Lung (tissue), 12 donors: ENCODE results near the gene KRT4. TPM values are rescaled to one million over a fixed set of nuclear protein-coding genes. Genes with fewer than 3 reads are reported as not detected.

Experiments
- ATAC-seq: fragments of 200-7000 bp; cut with Tn5 transposase; one replicate; pipeline ENCODE4 v1.9.1; 2020; ENCODE audit warnings: moderate number of reproducible peaks; ENCODE audit not compliant: insufficient read depth, low FRiP score
- DNase-seq, 3 donors: peaks; one replicate each; pipeline ENCODE4 v3.0.0-alpha.2; 2013 to 2017
- H3K27ac ChIP-seq, 2 donors: one replicate each; pipeline ENCODE4 v1.5.1; 2013; ENCODE audit warnings: mild to moderate bottlenecking in 2 of 2, moderate library complexity in 2 of 2, control low read depth in 1 of 2, inconsistent platforms in 1 of 2, low read depth in 1 of 2, low read length in 1 of 2
- H3K27me3 ChIP-seq, 3 donors: one replicate each; pipeline ENCODE4 v1.5.1; 2013; ENCODE audit warnings: low read length in 2 of 3; ENCODE audit not compliant: control insufficient read depth in 3 of 3, insufficient read depth in 3 of 3
- H3K36me3 ChIP-seq, 4 donors: one replicate each; pipeline ENCODE4 v1.5.1; 2013; ENCODE audit warnings: low read length in 4 of 4, mild to moderate bottlenecking in 1 of 4, moderate library complexity in 1 of 4; ENCODE audit not compliant: control insufficient read depth in 4 of 4, insufficient read depth in 4 of 4
- H3K4me1 ChIP-seq, 5 donors: one replicate each; pipeline ENCODE4 v1.5.1; 2013; ENCODE audit warnings: low read length in 5 of 5, mild to moderate bottlenecking in 2 of 5, moderate library complexity in 1 of 5; ENCODE audit not compliant: control insufficient read depth in 5 of 5, insufficient read depth in 5 of 5
- H3K4me3 ChIP-seq: one replicate; pipeline ENCODE4 v1.5.1; 2013; ENCODE audit warnings: mild to moderate bottlenecking, control low read depth, moderate library complexity
- H3K9ac ChIP-seq, 2 donors: one replicate each; pipeline ENCODE4 v1.5.1; 2013; ENCODE audit warnings: low read length in 2 of 2, control low read depth in 1 of 2; ENCODE audit not compliant: insufficient read depth in 1 of 2
- H3K9me3 ChIP-seq, 4 donors: one replicate each; pipeline ENCODE4 v1.5.1; 2013; ENCODE audit warnings: low read length in 3 of 4, mild to moderate bottlenecking in 1 of 4, moderate library complexity in 1 of 4; ENCODE audit not compliant: control insufficient read depth in 4 of 4, insufficient read depth in 3 of 4
- CTCF ChIP-seq: IDR thresholded peaks from 2 replicates; pipeline ENCODE4 v1.5.1; 2012; ENCODE audit warnings: mild to moderate bottlenecking; ENCODE audit errors: control extremely low read depth, extremely low read depth
- WGBS, 2 donors: extraction: QIAGEN DNeasy Blood & Tissue Kit; methylation state at CpG; one replicate each; pipeline ENCODE4 v1.1.7; 2013; 5-methylcytosine and 5-hydroxymethylcytosine counted together
- polyA plus RNA-seq, 2 donors: library from polyadenylated mRNA; stranded (reverse); fragments of 200-250 nt; gene quantifications; one replicate each; pipeline ENCODE4 v1.2.1, GENCODE V29; 2013
- total RNA-seq, 2 donors: library from RNA; depleted of rRNA in 1 of 2; stranded (reverse); fragments of >200 nt in 1 of 2; gene quantifications; one replicate each; pipeline ENCODE4 v1.2.1, GENCODE V29; 2014 to 2021
- donor health status: control.
- donor health status: control.
- donor health status: Bipolar disorder and iron deficiency.
- donor health status: healthy.
- donor health status: DM: yes; HTN: yes; CAD: no.

KRT4 gene
- total and polyA plus RNA-seq, 4 donors, result 1.3 to 7.7 (median 3.4) TPM

DNA sequence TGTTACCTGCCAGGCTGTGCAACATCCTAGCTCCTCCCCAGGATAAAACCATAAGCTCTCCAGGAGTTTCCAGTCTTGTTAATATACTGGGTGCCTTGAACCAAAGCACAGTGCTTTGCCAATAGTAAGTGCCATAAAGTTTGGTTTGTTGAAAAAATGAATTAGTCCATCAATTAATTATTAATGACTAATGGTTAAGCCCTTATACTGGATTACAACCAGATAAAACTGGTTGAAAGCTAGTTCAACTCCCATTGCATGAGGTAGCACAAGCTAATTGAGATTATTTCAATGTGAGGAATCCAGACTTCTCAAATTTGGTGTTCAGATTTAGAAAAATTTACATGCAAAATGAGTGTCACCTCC, 16.4 kb downstream of the KRT4 start:
- Histone ChIP-seq H3K9me3 (no peaks in the 10 kb centered on the region), H3K36me3 (no peaks in the 10 kb centered on the region), H3K4me1 (peaks cover 0 to 8% (median 0%) of the 10 kb centered on the region in 5 donors), H3K9ac (no peak overlapping the region), H3K27me3 (peaks cover 0 to 18% (median 9%) of the 10 kb centered on the region in 3 donors), H3K27ac (no peak overlapping the region), H3K4me3 (no peak overlapping the region)
- TF ChIP-seq CTCF, result no peak
- DNase-seq (no peak), ATAC-seq (no peak)

- DNase-seq, result no peak
- H3K4me3 ChIP-seq, result no peak overlapping the region
- no peak overlapping the region for H3K9ac ChIP-seq
- ATAC-seq, result no peak
- H3K27ac ChIP-seq, result no peak overlapping the region
- H3K36me3 ChIP-seq, result no peaks in the 10 kb centered on the region
- no peak for TF ChIP-seq CTCF
- 90 to 94% methylated on average over 3 of the region's 3 CpGs for WGBS, 2 donors
- peaks cover 0 to 8% (median 0%) of the 10 kb centered on the region in 5 donors for H3K4me1 ChIP-seq
- peaks cover 0 to 16% (median 7%) of the 10 kb centered on the region in 3 donors for H3K27me3 ChIP-seq
- no peaks in the 10 kb centered on the region for H3K9me3 ChIP-seq
These were observed 16.9 kb downstream of the KRT4 start for GRCh38 chr12:52796839-52797528.

GRCh38 chr12:52796429-52796794, 17.5 kb downstream of the KRT4 start:
- H3K27ac ChIP-seq, result no peak overlapping the region
- 96 to 98% methylated on average over 3 of the region's 3 CpGs for WGBS, 2 donors
- H3K4me1 ChIP-seq, result peaks cover 0 to 8% (median 0%) of the 10 kb centered on the region in 5 donors
- H3K27me3 ChIP-seq, result peaks cover 0 to 17% (median 6%) of the 10 kb centered on the region in 3 donors
- no peaks in the 10 kb centered on the region for H3K36me3 ChIP-seq
- H3K9me3 ChIP-seq, result no peaks in the 10 kb centered on the region
- no peak for TF ChIP-seq CTCF
- DNase-seq, result no peak
- no peak overlapping the region for H3K4me3 ChIP-seq
- ATAC-seq, result no peak
- no peak overlapping the region for H3K9ac ChIP-seq
